Subcutaneous abdominal adipose tissue (tissue), 5 donors: Measurements from ENCODE around the gene TRIO.

Experiments
- H3K27ac ChIP-seq: one replicate; pipeline ENCODE4 v1.7.0; 2013; ENCODE audit warnings: low read depth, mild to moderate bottlenecking, inconsistent platforms, low read length, moderate library complexity
- H3K27me3 ChIP-seq, 5 donors: one replicate each; pipeline ENCODE4 v1.7.0; 2013; ENCODE audit warnings: low read length in 5 of 5, inconsistent platforms in 1 of 5; ENCODE audit not compliant: control insufficient read depth in 5 of 5, insufficient read depth in 4 of 5
- H3K36me3 ChIP-seq, 5 donors: one replicate each; pipeline ENCODE4 v1.7.0; 2013; ENCODE audit warnings: low read length in 5 of 5; ENCODE audit not compliant: control insufficient read depth in 5 of 5, insufficient read depth in 5 of 5
- H3K4me1 ChIP-seq, 5 donors: one replicate each; pipeline ENCODE4 v1.7.0; 2013; ENCODE audit warnings: low read length in 5 of 5, mild to moderate bottlenecking in 3 of 5, moderate library complexity in 1 of 5; ENCODE audit not compliant: control insufficient read depth in 5 of 5, insufficient read depth in 5 of 5
- H3K4me3 ChIP-seq, 5 donors: one replicate each; pipeline ENCODE4 v1.7.0; 2013; ENCODE audit warnings: low read length in 5 of 5, low read depth in 1 of 5
- H3K9ac ChIP-seq, 5 donors: one replicate each; pipeline ENCODE4 v1.7.0; 2013; ENCODE audit warnings: low read length in 5 of 5, mild to moderate bottlenecking in 4 of 5, moderate library complexity in 3 of 5
- H3K9me3 ChIP-seq, 5 donors: one replicate each; pipeline ENCODE4 v1.7.0; 2013; ENCODE audit warnings: low read length in 5 of 5; ENCODE audit not compliant: control insufficient read depth in 5 of 5
- donor health status: healthy.
- donor health status: healthy.
- donor health status: healthy.
- donor health status: healthy.
- donor health status: healthy.

Gene TRIO

GRCh38 chr5:14210729-14211128 lies 67.6 kb downstream of the TRIO start:
- H3K27ac ChIP-seq: peak overlapping the region; percentile 44
- H3K27me3 ChIP-seq: no peaks in the 10 kb centered on the region

DNA sequence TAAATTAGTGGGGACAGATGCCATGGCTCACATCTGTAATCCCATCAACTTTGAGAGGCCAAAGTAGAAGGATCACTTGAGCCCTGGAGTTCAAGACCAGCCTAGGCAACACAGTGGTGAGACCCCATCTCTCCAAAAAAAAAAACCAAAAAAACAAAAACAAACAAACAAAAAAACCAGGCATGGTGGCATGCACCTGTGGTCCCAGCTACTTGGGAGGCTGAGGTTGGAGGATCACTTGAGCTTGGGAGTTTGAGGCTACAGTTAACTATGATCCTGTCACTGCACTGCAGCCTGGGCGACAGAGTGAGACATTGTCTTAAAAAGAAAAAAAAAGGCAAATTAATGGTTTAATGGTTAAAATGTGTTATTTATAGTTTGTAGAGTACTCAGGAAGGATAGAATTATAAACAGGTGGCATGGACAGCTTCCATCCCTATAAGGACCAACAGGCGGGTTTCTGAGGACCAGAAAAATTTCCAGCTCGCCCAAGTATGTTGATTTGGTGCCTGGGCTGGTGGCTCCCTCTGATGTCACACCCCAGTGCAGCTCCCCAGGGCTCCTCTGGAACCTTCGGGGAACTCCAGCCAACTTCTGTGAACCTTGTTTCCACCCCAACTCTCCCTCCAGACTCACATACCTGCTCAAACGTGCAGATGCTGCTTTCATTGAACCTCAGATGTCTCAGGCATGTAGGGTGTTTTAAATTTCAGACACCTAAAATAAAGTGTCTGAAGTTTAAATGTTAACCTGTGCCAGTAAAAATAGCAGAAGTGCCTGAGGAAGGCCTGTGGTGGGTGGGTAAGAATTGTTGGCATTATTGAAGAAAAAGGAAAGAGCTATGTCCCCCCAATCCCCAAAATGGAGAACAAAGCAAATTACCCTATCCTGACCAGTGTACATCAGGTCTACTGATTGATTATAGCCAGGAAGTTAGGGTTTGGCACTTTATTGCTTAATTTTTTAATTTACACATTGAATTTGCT lies 69.0 kb downstream of the TRIO start:
- Histone ChIP-seq H3K27ac (no peak overlapping the region), H3K27me3 (no peaks in the 10 kb centered on the region), H3K4me3 (no peak overlapping the region), H3K36me3 (no peaks in the 10 kb centered on the region), H3K4me1 (peaks cover 0 to 34% (median 20%) of the 10 kb centered on the region in 5 donors), H3K9me3 (no peaks in the 10 kb centered on the region), H3K9ac (no peak overlapping the region)

More at GRCh38 chr5:14210729-14211128, 67.6 kb downstream of the TRIO start:
- Histone ChIP-seq H3K9me3 (no peaks in the 10 kb centered on the region), H3K36me3 (no peaks in the 10 kb centered on the region), H3K4me1 (peaks cover 0 to 30% (median 20%) of the 10 kb centered on the region in 5 donors), H3K4me3 (no peak overlapping the region), H3K9ac (no peak overlapping the region)

DNA sequence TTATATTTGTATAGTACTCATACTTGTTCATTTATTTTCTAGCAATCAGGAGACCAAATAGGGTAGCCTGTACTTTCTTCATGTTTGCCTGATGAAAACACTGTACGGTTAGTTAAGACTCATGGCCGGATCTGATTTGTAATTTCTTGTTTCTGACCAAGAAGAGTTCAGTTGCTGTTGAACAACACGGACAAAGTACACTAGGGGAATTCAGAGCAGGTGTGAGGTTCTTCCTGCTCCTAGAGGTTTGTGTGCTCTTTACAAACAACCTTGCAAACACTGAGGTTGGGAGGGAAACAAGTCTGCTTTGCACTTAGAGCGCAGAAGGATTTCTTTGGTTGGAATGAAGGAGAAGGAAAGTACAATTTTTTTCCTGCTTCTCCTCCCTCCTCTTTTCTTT lies 69.7 kb downstream of the TRIO start:
- H3K9ac ChIP-seq: no peak overlapping the region
- H3K4me3 ChIP-seq: no peak overlapping the region
- no peaks in the 10 kb centered on the region for H3K27me3 ChIP-seq
- no peaks in the 10 kb centered on the region for H3K9me3 ChIP-seq
- no peaks in the 10 kb centered on the region for H3K36me3 ChIP-seq
- H3K4me1 ChIP-seq: peaks cover 0 to 38% (median 21%) of the 10 kb centered on the region in 5 donors
- no peak overlapping the region for H3K27ac ChIP-seq

GRCh38 chr5:14213253-14213652 lies 70.1 kb downstream of the TRIO start:
- no peak overlapping the region for H3K4me3 ChIP-seq
- no peak overlapping the region for H3K27ac ChIP-seq
- H3K9ac ChIP-seq: no peak overlapping the region
- no peaks in the 10 kb centered on the region for H3K36me3 ChIP-seq
- H3K9me3 ChIP-seq: no peaks in the 10 kb centered on the region
- H3K4me1 ChIP-seq: peaks cover 0 to 38% (median 20%) of the 10 kb centered on the region in 5 donors
- no peaks in the 10 kb centered on the region for H3K27me3 ChIP-seq

GRCh38 chr5:14213813-14214585 lies 70.9 kb downstream of the TRIO start:
- Histone ChIP-seq H3K4me3 (no peak overlapping the region), H3K27ac (no peak overlapping the region), H3K27me3 (no peaks in the 10 kb centered on the region), H3K36me3 (no peaks in the 10 kb centered on the region), H3K9ac (no peak overlapping the region), H3K9me3 (no peaks in the 10 kb centered on the region), H3K4me1 (peaks cover 0 to 37% (median 21%) of the 10 kb centered on the region in 5 donors)

DNA sequence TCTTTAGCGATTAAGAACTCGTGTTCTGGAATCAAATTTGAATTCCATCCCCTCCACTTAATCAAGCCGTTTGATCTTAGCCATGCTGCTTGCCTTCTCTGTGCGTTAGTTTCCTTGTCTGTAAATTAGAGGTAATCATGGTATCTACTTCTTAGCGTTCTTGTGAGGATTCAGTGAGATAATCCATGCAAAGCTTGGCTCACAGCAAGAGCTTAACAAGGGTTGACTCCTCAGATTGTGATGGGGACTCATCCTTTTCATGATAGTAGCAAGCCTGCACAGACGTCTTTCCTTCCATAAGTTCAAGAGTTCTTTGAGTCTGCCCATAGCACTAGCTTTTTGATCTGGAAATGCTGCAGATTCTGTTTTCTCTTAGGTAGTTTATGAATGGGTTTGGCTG lies 72.8 kb downstream of the TRIO start:
- Histone ChIP-seq H3K27ac (no peak overlapping the region), H3K27me3 (no peaks in the 10 kb centered on the region), H3K9me3 (no peaks in the 10 kb centered on the region), H3K4me3 (no peak overlapping the region), H3K4me1 (peaks cover 0 to 41% (median 26%) of the 10 kb centered on the region in 5 donors), H3K36me3 (no peaks in the 10 kb centered on the region), H3K9ac (no peak overlapping the region)

GRCh38 chr5:14216372-14216771 lies 73.2 kb downstream of the TRIO start:
- no peak overlapping the region for H3K27ac ChIP-seq
- H3K9ac ChIP-seq: no peak overlapping the region
- no peaks in the 10 kb centered on the region for H3K9me3 ChIP-seq
- no peaks in the 10 kb centered on the region for H3K27me3 ChIP-seq
- H3K4me3 ChIP-seq: no peak overlapping the region
- H3K36me3 ChIP-seq: no peaks in the 10 kb centered on the region
- H3K4me1 ChIP-seq: peaks cover 0 to 42% (median 27%) of the 10 kb centered on the region in 5 donors

- no peaks in the 10 kb centered on the region for H3K27me3 ChIP-seq
- no peaks in the 10 kb centered on the region for H3K9me3 ChIP-seq
- H3K27ac ChIP-seq: no peak overlapping the region
- H3K4me3 ChIP-seq: no peak overlapping the region
- H3K9ac ChIP-seq: no peak overlapping the region
- no peaks in the 10 kb centered on the region for H3K36me3 ChIP-seq
- H3K4me1 ChIP-seq: peaks cover 0 to 42% (median 27%) of the 10 kb centered on the region in 5 donors
These were observed 73.8 kb downstream of the TRIO start for GRCh38 chr5:14216902-14217301.

DNA sequence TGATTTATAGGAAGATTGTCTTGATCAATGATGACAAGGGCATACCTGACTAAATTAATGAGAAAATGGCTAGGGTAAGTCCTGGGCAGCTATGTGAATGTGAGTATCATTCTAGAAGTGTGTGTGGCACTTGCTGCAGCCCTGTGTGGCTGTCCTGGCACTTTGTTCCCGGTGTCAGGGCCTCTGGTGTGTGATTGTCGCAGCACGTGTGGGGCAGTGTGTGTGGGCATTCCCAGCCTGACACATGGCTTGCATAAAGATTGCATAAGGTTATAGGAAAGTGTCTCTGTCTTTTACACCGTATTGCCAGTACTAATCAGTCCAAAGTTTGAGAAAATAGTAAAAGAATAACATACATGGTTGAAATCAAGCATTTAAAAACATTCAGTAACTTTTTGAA lies 74.4 kb downstream of the TRIO start:
- no peaks in the 10 kb centered on the region for H3K27me3 ChIP-seq
- H3K9ac ChIP-seq: no peak overlapping the region
- no peak overlapping the region for H3K27ac ChIP-seq
- no peak overlapping the region for H3K4me3 ChIP-seq
- no peaks in the 10 kb centered on the region for H3K9me3 ChIP-seq
- H3K36me3 ChIP-seq: no peaks in the 10 kb centered on the region
- peaks cover 0 to 39% (median 27%) of the 10 kb centered on the region in 5 donors for H3K4me1 ChIP-seq

DNA sequence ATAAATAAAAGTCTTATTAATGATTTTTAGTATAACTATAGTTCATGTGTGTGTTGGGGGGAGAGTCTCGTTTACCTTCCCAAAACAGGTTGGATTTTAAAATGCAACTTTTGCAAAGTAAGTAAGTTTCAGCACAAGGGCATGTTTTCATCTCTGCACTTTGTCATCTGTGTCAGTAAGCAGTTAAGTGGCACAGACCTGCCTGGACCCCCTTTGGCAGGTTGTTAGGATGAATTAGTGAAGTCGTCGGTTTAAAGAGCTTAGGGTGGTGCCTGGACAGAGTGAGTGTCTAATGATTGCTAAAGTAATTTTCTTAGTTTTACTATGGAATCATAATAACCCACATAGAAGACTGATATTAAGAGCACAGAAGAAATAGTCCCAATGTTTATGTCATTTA lies 74.9 kb downstream of the TRIO start:
- Histone ChIP-seq H3K27ac (no peak overlapping the region), H3K4me1 (peaks cover 0 to 39% (median 27%) of the 10 kb centered on the region in 5 donors), H3K36me3 (no peaks in the 10 kb centered on the region), H3K27me3 (no peaks in the 10 kb centered on the region), H3K9me3 (no peaks in the 10 kb centered on the region), H3K4me3 (no peak overlapping the region), H3K9ac (no peak overlapping the region)
